D721Med (cell line): ENCODE data around the gene RETREG3.
"Not testable (repeated sequence)": the region's sequence is repeated elsewhere in the genome, so short reads cannot be mapped to it uniquely, and the experiment has no call there.

Source experiments
- DNase-seq: peaks from one replicate; pipeline ENCODE4 v3.0.0; 2011; ENCODE audit warnings: low spot score; ENCODE audit not compliant: insufficient read length
- FAIRE-seq: peaks from 2 replicates; lab custom pipeline; 2011; peaks lifted over from hg19 to GRCh38; lab: Jason Lieb, UNC
- CTCF ChIP-seq: IDR thresholded peaks from 2 replicates; pipeline ENCODE4 v1.5.1; 2012; ENCODE audit warnings: mild to moderate bottlenecking, control low read depth; ENCODE audit not compliant: insufficient read depth; ENCODE audit errors: missing control alignments

RETREG3 gene

DNA sequence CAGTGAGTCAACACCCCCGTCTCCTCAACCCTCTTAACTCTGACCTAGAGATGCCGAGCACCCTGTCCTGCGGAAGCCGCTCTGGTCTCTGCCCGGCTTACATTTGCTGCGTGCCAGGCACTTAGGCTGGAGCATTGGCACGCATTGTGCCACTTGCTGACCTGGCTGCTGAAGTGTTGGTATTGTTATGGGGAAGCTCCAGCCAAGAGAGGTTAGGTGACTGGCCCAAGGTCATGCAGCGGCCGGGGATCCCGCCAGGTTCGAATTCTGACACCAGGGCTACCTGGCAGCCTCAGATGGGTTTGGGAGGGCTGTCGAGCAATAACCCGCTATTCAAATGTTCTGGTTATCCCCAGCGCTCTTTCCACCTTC is 61.5 kb downstream of the RETREG3 start:
- FAIRE-seq = no peak

GRCh38 chr17:42547001-42547461 is 62.1 kb downstream of the RETREG3 start:
- FAIRE-seq (no peak), DNase-seq (no peak)
- no peak for TF ChIP-seq CTCF

More for the DNA sequence above, 61.5 kb downstream of the RETREG3 start:
- no peak for TF ChIP-seq CTCF
- DNase-seq = no peak

GRCh38 chr17:42545755-42546505 is 63.2 kb downstream of the RETREG3 start:
- FAIRE-seq, DNase-seq: not testable (repeated sequence)

- no peak for DNase-seq
- no peak for FAIRE-seq
- no peak for TF ChIP-seq CTCF
These were observed 64.3 kb downstream of the RETREG3 start for GRCh38 chr17:42544874-42545283.

DNA sequence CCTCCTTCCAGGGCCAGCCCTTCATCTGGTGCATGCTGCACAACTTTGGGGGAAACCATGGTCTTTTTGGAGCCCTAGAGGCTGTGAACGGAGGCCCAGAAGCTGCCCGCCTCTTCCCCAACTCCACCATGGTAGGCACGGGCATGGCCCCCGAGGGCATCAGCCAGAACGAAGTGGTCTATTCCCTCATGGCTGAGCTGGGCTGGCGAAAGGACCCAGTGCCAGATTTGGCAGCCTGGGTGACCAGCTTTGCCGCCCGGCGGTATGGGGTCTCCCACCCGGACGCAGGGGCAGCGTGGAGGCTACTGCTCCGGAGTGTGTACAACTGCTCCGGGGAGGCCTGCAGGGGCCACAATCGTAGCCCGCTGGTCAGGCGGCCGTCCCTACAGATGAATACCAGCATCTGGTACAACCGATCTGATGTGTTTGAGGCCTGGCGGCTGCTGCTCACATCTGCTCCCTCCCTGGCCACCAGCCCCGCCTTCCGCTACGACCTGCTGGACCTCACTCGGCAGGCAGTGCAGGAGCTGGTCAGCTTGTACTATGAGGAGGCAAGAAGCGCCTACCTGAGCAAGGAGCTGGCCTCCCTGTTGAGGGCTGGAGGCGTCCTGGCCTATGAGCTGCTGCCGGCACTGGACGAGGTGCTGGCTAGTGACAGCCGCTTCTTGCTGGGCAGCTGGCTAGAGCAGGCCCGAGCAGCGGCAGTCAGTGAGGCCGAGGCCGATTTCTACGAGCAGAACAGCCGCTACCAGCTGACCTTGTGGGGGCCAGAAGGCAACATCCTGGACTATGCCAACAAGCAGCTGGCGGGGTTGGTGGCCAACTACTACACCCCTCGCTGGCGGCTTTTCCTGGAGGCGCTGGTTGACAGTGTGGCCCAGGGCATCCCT is 65.7 kb downstream of the RETREG3 start:
- DNase-seq (no peak), FAIRE-seq (no peak)
- no peak for TF ChIP-seq CTCF

GRCh38 chr17:42541041-42541833 is 67.9 kb downstream of the RETREG3 start:
- FAIRE-seq = no peak
- TF ChIP-seq CTCF = no peak
- no peak for DNase-seq

DNA sequence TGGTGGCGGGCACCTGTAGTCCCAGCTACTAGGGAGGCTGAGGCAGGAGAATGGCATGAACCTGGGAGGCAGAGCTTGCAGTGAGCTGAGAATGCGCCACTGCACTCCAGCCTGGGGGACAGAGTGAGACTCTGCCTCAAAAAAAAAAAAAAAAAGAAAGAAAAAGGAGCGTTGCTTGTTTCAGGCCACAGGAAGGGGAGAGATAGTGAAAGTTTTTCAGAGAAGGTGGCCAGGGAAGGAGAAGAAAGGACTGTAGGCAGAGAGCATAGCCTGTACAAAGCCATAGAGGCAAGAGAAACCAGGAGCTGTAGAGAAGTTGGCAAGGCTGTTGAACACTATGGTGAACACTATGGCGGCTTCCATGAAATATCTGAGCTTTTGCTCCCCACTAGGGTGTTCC is 68.6 kb downstream of the RETREG3 start:
- not testable (repeated sequence) for DNase-seq, FAIRE-seq
